ENCODE measurements around the gene AMPD2.
A peak's percentile ranks its signal among the peaks of the same experiment; 100 is the strongest.

The AMPD2 gene

GRCh38 chr1:109618661-109619575, 719 bp upstream of the AMPD2 start:
- DNase-seq = no peak

- DNase-seq = no peak
Observed at GRCh38 chr1:109620401-109620791, 759 bp downstream of the AMPD2 start.

- peak; percentile 95 for DNase-seq
Observed at GRCh38 chr1:109620841-109621286, 1.2 kb downstream of the AMPD2 start.

- DNase-seq = no peak
Observed at GRCh38 chr1:109621379-109622136, 1.9 kb downstream of the AMPD2 start.

- DNase-seq = no peak
Observed at GRCh38 chr1:109622137-109622892, 2.7 kb downstream of the AMPD2 start.

GRCh38 chr1:109622895-109623294, 3.3 kb downstream of the AMPD2 start:
- no peak for DNase-seq

GRCh38 chr1:109623601-109624161, 4.0 kb downstream of the AMPD2 start:
- DNase-seq = no peak

GRCh38 chr1:109624201-109625010, 4.8 kb downstream of the AMPD2 start:
- DNase-seq = no peak

GRCh38 chr1:109625176-109625575, 5.5 kb downstream of the AMPD2 start:
- DNase-seq = no peak

GRCh38 chr1:109625601-109626560, 6.2 kb downstream of the AMPD2 start:
- DNase-seq = no peak

GRCh38 chr1:109626682-109627408, 7.2 kb downstream of the AMPD2 start:
- DNase-seq = no peak

GRCh38 chr1:109627692-109628399, 8.2 kb downstream of the AMPD2 start:
- DNase-seq = no peak

- DNase-seq = no peak
Observed at GRCh38 chr1:109628540-109629321, 9.1 kb downstream of the AMPD2 start.

- no peak for DNase-seq
Observed at GRCh38 chr1:109629372-109630030, 9.9 kb downstream of the AMPD2 start.

- no peak for DNase-seq
Observed at GRCh38 chr1:109630081-109630897, 10.7 kb downstream of the AMPD2 start.

GRCh38 chr1:109630898-109631512, 11.4 kb downstream of the AMPD2 start:
- no peak for DNase-seq

Measured in CD4-positive, alpha-beta T cell treated with Interleukin-4 for 4 hours (primary cell).